IPS-NIHi11 (cell line): Measurements from ENCODE around the gene ANKFY1.
A peak's percentile ranks its signal among the peaks of the same experiment; 100 is the strongest.

Source experiments
- DNase-seq: peaks from one replicate; pipeline ENCODE4 v3.0.0; 2012; ENCODE audit warnings: mixed read lengths, low spot score

Gene ANKFY1

GRCh38 chr17:4118015-4118743 is 145.6 kb downstream of the ANKFY1 start:
- DNase-seq: no peak

GRCh38 chr17:4116516-4116915 is 147.3 kb downstream of the ANKFY1 start:
- DNase-seq: peak; percentile 31
